ENCODE measurements around the gene KRTAP4-11. TPM values are rescaled to one million over a fixed set of nuclear protein-coding genes. Genes with fewer than 3 reads are reported as not detected.
"Not testable (repeated sequence)": the region's sequence is repeated elsewhere in the genome, so short reads cannot be mapped to it uniquely, and the experiment has no call there.

The KRTAP4-11 gene
- total RNA-seq, 2 experiments from 2014 or later = not detected

- intact Hi-C loops (cut with DNase I, micrococcal nuclease) = loop anchor here in 1 of 2 experiments (5.0 kb wide), 1 partner anchor 39 kb away; no protein-coding TSS in a partner anchor
- Histone ChIP-seq H3K27me3 (ENCODE audit: control insufficient read depth in 1 of 2, insufficient read depth in 2 of 2, low read length in 2 of 2) (peaks cover 0 to 2% of the 10 kb centered on the region in 2 experiments), H3K27ac (ENCODE audit: low read depth in 1 of 2, low read length in 2 of 2) (no peak overlapping the region), H3K4me1 (ENCODE audit: insufficient read depth, low read length) (peaks cover 3% of the 10 kb centered on the region), H3K36me3 (ENCODE audit: insufficient read depth, low read length) (no peaks in the 10 kb centered on the region), H3K4me3 (ENCODE audit: low read length) (no peak overlapping the region), H3K9me3 (ENCODE audit: control insufficient read depth in 1 of 2, insufficient read depth in 1 of 2, low read length in 2 of 2) (no peaks in the 10 kb centered on the region)
- no peaks in the 10 kb centered on the region for H3K9me3 Mint-ChIP-seq
- TF ChIP-seq, protein P1, sequence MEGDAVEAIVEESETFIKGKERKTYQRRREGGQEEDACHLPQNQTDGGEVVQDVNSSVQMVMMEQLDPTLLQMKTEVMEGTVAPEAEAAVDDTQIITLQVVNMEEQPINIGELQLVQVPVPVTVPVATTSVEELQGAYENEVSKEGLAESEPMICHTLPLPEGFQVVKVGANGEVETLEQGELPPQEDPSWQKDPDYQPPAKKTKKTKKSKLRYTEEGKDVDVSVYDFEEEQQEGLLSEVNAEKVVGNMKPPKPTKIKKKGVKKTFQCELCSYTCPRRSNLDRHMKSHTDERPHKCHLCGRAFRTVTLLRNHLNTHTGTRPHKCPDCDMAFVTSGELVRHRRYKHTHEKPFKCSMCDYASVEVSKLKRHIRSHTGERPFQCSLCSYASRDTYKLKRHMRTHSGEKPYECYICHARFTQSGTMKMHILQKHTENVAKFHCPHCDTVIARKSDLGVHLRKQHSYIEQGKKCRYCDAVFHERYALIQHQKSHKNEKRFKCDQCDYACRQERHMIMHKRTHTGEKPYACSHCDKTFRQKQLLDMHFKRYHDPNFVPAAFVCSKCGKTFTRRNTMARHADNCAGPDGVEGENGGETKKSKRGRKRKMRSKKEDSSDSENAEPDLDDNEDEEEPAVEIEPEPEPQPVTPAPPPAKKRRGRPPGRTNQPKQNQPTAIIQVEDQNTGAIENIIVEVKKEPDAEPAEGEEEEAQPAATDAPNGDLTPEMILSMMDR (IDR thresholded peaks at IDR 0.05) = no peak
- CTCF ChIA-PET = no interaction called here
- H3K36me3 Mint-ChIP-seq (ENCODE audit: low read depth) = no peaks in the 10 kb centered on the region
- no peak overlapping the region for H3K27ac Mint-ChIP-seq
- POLR2A ChIA-PET = no interaction called here
- DNase-seq (no peak), ATAC-seq (ENCODE audit: poor library complexity) (no peak)
- H3K4me1 Mint-ChIP-seq (ENCODE audit: low read depth) = peaks cover 17% of the 10 kb centered on the region
- H3K27me3 Mint-ChIP-seq = peaks cover 10% of the 10 kb centered on the region
- no peak overlapping the region for H3K4me3 Mint-ChIP-seq
Observed at GRCh38 chr17:41098481-41098880, 19.7 kb downstream of the KRTAP4-11 start.

- Mint-ChIP-seq H3K9me3 (no peaks in the 10 kb centered on the region), H3K4me3 (no peak within 1 kb of the TSS), H3K27ac (no peak within 1 kb of the TSS), H3K27me3 (peaks cover 10% of the 10 kb centered on the region), H3K4me1 (ENCODE audit: low read depth) (peaks cover 17% of the 10 kb centered on the region), H3K36me3 (ENCODE audit: low read depth) (no peaks in the 10 kb centered on the region)
- intact Hi-C loops (cut with DNase I, micrococcal nuclease) = loop anchor here in 1 of 2 experiments (5.0 kb wide), 1 partner anchor 39 kb away; no protein-coding TSS in a partner anchor
- H3K27me3 ChIP-seq (ENCODE audit: control insufficient read depth in 1 of 2, insufficient read depth in 2 of 2, low read length in 2 of 2) = peaks cover 0 to 2% of the 10 kb centered on the region in 2 experiments
- DNase-seq = no peak
- ChIA-PET CTCF (no interaction called here), POLR2A (no interaction called here)
- no peak within 1 kb of the TSS for H3K27ac ChIP-seq (ENCODE audit: low read depth in 1 of 2, low read length in 2 of 2)
- H3K4me3 ChIP-seq (ENCODE audit: low read length) = no peak within 1 kb of the TSS
- H3K9me3 ChIP-seq (ENCODE audit: control insufficient read depth in 1 of 2, insufficient read depth in 1 of 2, low read length in 2 of 2) = no peaks in the 10 kb centered on the region
- ATAC-seq (ENCODE audit: poor library complexity) = no peak
- TF ChIP-seq, protein P1 (IDR thresholded peaks at IDR 0.05) = no peak
- H3K4me1 ChIP-seq (ENCODE audit: insufficient read depth, low read length) = peaks cover 3% of the 10 kb centered on the region
- H3K36me3 ChIP-seq (ENCODE audit: insufficient read depth, low read length) = no peaks in the 10 kb centered on the region
Observed at GRCh38 chr17:41098042-41098441, 20.1 kb downstream of the KRTAP4-11 start, which contains the start of gene KRTAP4-8. TSS of gene KRTAP4-8 (minus strand) at chr17:41098142. CDS start at chr17:41098084, 58 bp downstream.

- Mint-ChIP-seq H3K27me3 (peaks cover 10% of the 10 kb centered on the region), H3K36me3 (ENCODE audit: low read depth) (no peaks in the 10 kb centered on the region), H3K4me1 (ENCODE audit: low read depth) (peaks cover 15% of the 10 kb centered on the region), H3K9me3 (no peaks in the 10 kb centered on the region), H3K27ac (no peak overlapping the region), H3K4me3 (no peak overlapping the region)
- intact Hi-C loops (cut with DNase I, micrococcal nuclease) = loop anchor here in 1 of 2 experiments (5.0 kb wide), 1 partner anchor 41 kb away; no protein-coding TSS in a partner anchor
- no peaks in the 10 kb centered on the region for H3K9me3 ChIP-seq (ENCODE audit: control insufficient read depth in 1 of 2, insufficient read depth in 1 of 2, low read length in 2 of 2)
- H3K36me3 ChIP-seq (ENCODE audit: insufficient read depth, low read length) = no peaks in the 10 kb centered on the region
- peaks cover 0 to 2% of the 10 kb centered on the region in 2 experiments for H3K27me3 ChIP-seq (ENCODE audit: control insufficient read depth in 1 of 2, insufficient read depth in 2 of 2, low read length in 2 of 2)
- POLR2A ChIA-PET = no interaction called here
- TF ChIP-seq, protein P1 (IDR thresholded peaks at IDR 0.05) = no peak
- ATAC-seq (ENCODE audit: poor library complexity) (no peak), DNase-seq (no peak)
- no peak overlapping the region for H3K4me3 ChIP-seq (ENCODE audit: low read length)
- no peak overlapping the region for H3K27ac ChIP-seq (ENCODE audit: low read depth in 1 of 2, low read length in 2 of 2)
- H3K4me1 ChIP-seq (ENCODE audit: insufficient read depth, low read length) = peaks cover 3% of the 10 kb centered on the region
- CTCF ChIA-PET = no interaction called here
Observed at GRCh38 chr17:41096055-41096454, 22.1 kb downstream of the KRTAP4-11 start.

DNA sequence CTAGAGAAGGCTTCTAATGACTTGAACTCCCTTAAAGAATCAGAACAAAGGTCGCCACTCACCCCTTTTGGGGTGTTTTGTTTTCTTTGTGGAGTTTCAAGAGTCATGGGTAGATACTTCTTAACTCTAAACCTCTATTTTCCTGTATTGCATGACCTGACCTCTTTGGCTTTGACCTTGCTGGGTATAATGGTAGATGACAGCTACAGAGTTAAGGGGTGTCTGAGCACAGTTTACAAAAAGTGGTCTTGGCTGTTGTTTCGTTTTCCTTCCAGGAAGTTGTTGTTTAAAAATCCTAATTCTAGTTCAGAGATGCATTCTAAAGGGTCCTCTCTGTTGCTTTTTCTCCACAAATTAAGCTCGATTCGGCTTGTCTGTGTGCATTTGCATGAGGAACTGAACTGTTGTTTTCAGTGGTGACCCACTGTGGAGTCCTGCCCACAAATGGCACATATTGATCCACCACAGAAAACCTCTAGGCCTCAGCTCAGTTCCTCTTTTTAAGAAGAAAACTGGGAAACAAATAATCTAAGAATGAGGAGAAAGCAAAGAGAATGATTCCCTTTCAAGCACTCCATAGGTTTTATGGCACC, 29.3 kb downstream of the KRTAP4-11 start:
- H3K27ac ChIP-seq (ENCODE audit: low read depth in 1 of 2, low read length in 2 of 2); POLR2A ChIA-PET; H3K27me3 ChIP-seq (ENCODE audit: control insufficient read depth in 1 of 2, insufficient read depth in 2 of 2, low read length in 2 of 2); H3K4me1 Mint-ChIP-seq (ENCODE audit: low read depth); H3K36me3 Mint-ChIP-seq (ENCODE audit: low read depth); H3K4me1 ChIP-seq (ENCODE audit: insufficient read depth, low read length); H3K27ac Mint-ChIP-seq; H3K9me3 ChIP-seq (ENCODE audit: control insufficient read depth in 1 of 2, insufficient read depth in 1 of 2, low read length in 2 of 2); DNase-seq; CTCF ChIA-PET; H3K4me3 ChIP-seq (ENCODE audit: low read length); ATAC-seq (ENCODE audit: poor library complexity); H3K36me3 ChIP-seq (ENCODE audit: insufficient read depth, low read length); H3K4me3 Mint-ChIP-seq; H3K9me3 Mint-ChIP-seq; intact Hi-C loops (cut with DNase I, micrococcal nuclease): not testable (repeated sequence)
- H3K27me3 Mint-ChIP-seq = peaks cover 11% of the 10 kb centered on the region

DNA sequence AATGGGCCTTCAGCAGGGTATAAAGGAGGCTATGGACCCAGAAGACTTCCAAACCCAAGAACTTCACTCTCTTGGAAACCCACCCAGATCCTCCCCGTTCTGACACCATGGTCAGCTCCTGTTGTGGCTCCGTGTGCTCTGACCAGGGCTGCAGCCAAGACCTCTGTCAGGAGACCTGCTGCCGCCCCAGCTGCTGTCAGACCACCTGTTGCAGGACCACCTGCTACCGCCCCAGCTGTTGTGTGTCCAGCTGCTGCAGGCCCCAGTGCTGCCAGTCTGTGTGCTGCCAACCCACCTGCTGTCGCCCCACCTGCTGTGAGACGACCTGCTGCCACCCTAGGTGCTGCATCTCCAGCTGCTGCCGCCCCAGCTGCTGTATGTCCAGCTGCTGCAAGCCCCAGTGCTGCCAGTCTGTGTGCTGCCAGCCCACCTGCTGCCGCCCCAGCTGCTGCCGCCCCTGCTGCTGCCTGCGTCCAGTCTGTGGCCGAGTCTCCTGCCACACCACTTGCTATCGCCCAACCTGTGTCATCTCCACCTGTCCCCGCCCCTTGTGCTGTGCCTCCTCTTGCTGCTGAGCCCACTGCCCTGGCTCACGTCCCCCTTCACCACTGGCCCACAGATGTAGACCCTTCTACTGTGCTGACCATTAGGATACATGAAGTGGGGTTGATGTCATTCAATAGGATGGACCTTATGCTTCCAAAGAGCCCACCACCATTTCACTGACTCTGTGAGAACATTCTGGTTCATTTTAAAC, 33.9 kb downstream of the KRTAP4-11 start, which contains the start of gene KRTAP4-7:
TSS of gene KRTAP4-7 (plus strand) at position 51 of the 757 bp plus-strand sequence. CDS start at position 108, 57 bp downstream.
- intact Hi-C loops (cut with DNase I, micrococcal nuclease); H3K36me3 ChIP-seq (ENCODE audit: insufficient read depth, low read length); POLR2A ChIA-PET; H3K27ac Mint-ChIP-seq; DNase-seq; H3K4me3 Mint-ChIP-seq; H3K27ac ChIP-seq (ENCODE audit: low read depth in 1 of 2, low read length in 2 of 2); H3K4me1 ChIP-seq (ENCODE audit: insufficient read depth, low read length); H3K9me3 Mint-ChIP-seq; H3K4me3 ChIP-seq (ENCODE audit: low read length); H3K27me3 ChIP-seq (ENCODE audit: control insufficient read depth in 1 of 2, insufficient read depth in 2 of 2, low read length in 2 of 2); H3K4me1 Mint-ChIP-seq (ENCODE audit: low read depth); ATAC-seq (ENCODE audit: poor library complexity); H3K9me3 ChIP-seq (ENCODE audit: control insufficient read depth in 1 of 2, insufficient read depth in 1 of 2, low read length in 2 of 2); H3K36me3 Mint-ChIP-seq (ENCODE audit: low read depth): not testable (repeated sequence)
- CTCF ChIA-PET = interaction anchor here (0.6 kb wide), 1 partner anchor 564 kb away, joined by 4 read pairs; no protein-coding TSS in a partner anchor
- peaks cover 13% of the 10 kb centered on the region for H3K27me3 Mint-ChIP-seq
